HK-2 (cell line): ENCODE results near the gene JDP2.
"Not testable (repeated sequence)": the region's sequence is repeated elsewhere in the genome, so short reads cannot be mapped to it uniquely, and the experiment has no call there.

ENCODE experiments used
- DNase-seq: peaks from one replicate; pipeline ENCODE4 v3.0.0-alpha.2; 2018; ENCODE audit not compliant: unreplicated experiment

Gene JDP2

GRCh38 chr14:75427482-75428229 lies at the start of gene JDP2:
JDP2 (plus strand) TSS chr14:75428022; CDS start chr14:75437921, 9,899 bp downstream.
- peak; percentile 62 for DNase-seq

GRCh38 chr14:75379246-75379929 lies 48.4 kb upstream of the JDP2 start:
- no peak for DNase-seq

- DNase-seq: no peak
These were observed 47.9 kb upstream of the JDP2 start for GRCh38 chr14:75379930-75380270.

GRCh38 chr14:75380656-75381055 lies 47.2 kb upstream of the JDP2 start:
- no peak for DNase-seq

- DNase-seq: no peak
These were observed 46.2 kb upstream of the JDP2 start for GRCh38 chr14:75381642-75382041.

GRCh38 chr14:75383219-75383618 lies 44.6 kb upstream of the JDP2 start:
- DNase-seq: not testable (repeated sequence)

- no peak for DNase-seq
These were observed 44.1 kb upstream of the JDP2 start for GRCh38 chr14:75383721-75384120.

- no peak for DNase-seq
These were observed 38.1 kb upstream of the JDP2 start for GRCh38 chr14:75389679-75390078.

GRCh38 chr14:75390183-75390582 lies 37.6 kb upstream of the JDP2 start:
- no peak for DNase-seq

GRCh38 chr14:75391953-75392352 lies 35.9 kb upstream of the JDP2 start:
- no peak for DNase-seq

GRCh38 chr14:75392686-75393641 lies 34.9 kb upstream of the JDP2 start:
- DNase-seq: no peak

GRCh38 chr14:75393794-75394193 lies 34.0 kb upstream of the JDP2 start:
- DNase-seq: no peak

- no peak for DNase-seq
These were observed 32.0 kb upstream of the JDP2 start for GRCh38 chr14:75395862-75396261.

GRCh38 chr14:75399321-75399720 lies 28.5 kb upstream of the JDP2 start:
- no peak for DNase-seq

- peak; percentile 7 for DNase-seq
These were observed 27.7 kb upstream of the JDP2 start for GRCh38 chr14:75399843-75400775.

- no peak for DNase-seq
These were observed 26.5 kb upstream of the JDP2 start for GRCh38 chr14:75401361-75401760.

GRCh38 chr14:75402867-75403413 lies 24.9 kb upstream of the JDP2 start:
- no peak for DNase-seq

- DNase-seq: no peak
These were observed 23.0 kb upstream of the JDP2 start for GRCh38 chr14:75404847-75405246.

- no peak for DNase-seq
These were observed 21.7 kb upstream of the JDP2 start for GRCh38 chr14:75406102-75406501.

- DNase-seq: no peak
These were observed 21.0 kb upstream of the JDP2 start for GRCh38 chr14:75406856-75407255.
